Ectodermal cell (in vitro differentiated cells): ENCODE data around the gene PLEKHG3.

Experiments
- H3K27ac ChIP-seq: 2 replicates; pipeline ENCODE4 v1.7.0; 2013; ENCODE audit warnings: mild to moderate bottlenecking, low read depth, low read length; ENCODE audit not compliant: insufficient read depth, poor library complexity, severe bottlenecking
- H3K27me3 ChIP-seq: 2 replicates; pipeline ENCODE4 v1.7.0; 2013; ENCODE audit warnings: mild to moderate bottlenecking, low read length; ENCODE audit not compliant: insufficient read depth, control insufficient read depth, poor library complexity, severe bottlenecking
- H3K36me3 ChIP-seq: one replicate; pipeline ENCODE4 v1.7.0; 2013; ENCODE audit warnings: low read length; ENCODE audit not compliant: control insufficient read depth, insufficient read depth
- H3K4me1 ChIP-seq: one replicate; pipeline ENCODE4 v1.7.0; 2013; ENCODE audit warnings: low read length; ENCODE audit not compliant: control insufficient read depth, insufficient read depth
- H3K4me3 ChIP-seq: 2 replicates; pipeline ENCODE4 v1.7.0; 2013; ENCODE audit warnings: low read depth, low read length, control low read depth; ENCODE audit not compliant: insufficient read depth
- H3K9me3 ChIP-seq: 2 replicates; pipeline ENCODE4 v1.7.0; 2013; ENCODE audit warnings: mild to moderate bottlenecking, low read length, moderate library complexity; ENCODE audit not compliant: control insufficient read depth
- WGBS, 2 experiments: methylation state at CpG; one replicate each; pipeline ENCODE4 v1.1.7; 2013; ENCODE audit warnings: missing lambda C conversion rate in 2 of 2; 5-methylcytosine and 5-hydroxymethylcytosine counted together

The PLEKHG3 gene

GRCh38 chr14:64674829-64675228 lies 29.4 kb upstream of the PLEKHG3 start:
- no peak overlapping the region for H3K4me3 ChIP-seq
- H3K27me3 ChIP-seq: no peaks in the 10 kb centered on the region
- no peak overlapping the region for H3K27ac ChIP-seq
- no peaks in the 10 kb centered on the region for H3K9me3 ChIP-seq
- peaks cover 9% of the 10 kb centered on the region for H3K4me1 ChIP-seq
- H3K36me3 ChIP-seq: no peaks in the 10 kb centered on the region
- whole genome bisulfite sequencing, 2 experiments: 87 to 97% methylated on average over 10 of the region's 10 CpGs

GRCh38 chr14:64675312-64675711 lies 28.9 kb upstream of the PLEKHG3 start:
- WGBS, 2 experiments: 92 to 94% methylated on average over 3 of the region's 3 CpGs

DNA sequence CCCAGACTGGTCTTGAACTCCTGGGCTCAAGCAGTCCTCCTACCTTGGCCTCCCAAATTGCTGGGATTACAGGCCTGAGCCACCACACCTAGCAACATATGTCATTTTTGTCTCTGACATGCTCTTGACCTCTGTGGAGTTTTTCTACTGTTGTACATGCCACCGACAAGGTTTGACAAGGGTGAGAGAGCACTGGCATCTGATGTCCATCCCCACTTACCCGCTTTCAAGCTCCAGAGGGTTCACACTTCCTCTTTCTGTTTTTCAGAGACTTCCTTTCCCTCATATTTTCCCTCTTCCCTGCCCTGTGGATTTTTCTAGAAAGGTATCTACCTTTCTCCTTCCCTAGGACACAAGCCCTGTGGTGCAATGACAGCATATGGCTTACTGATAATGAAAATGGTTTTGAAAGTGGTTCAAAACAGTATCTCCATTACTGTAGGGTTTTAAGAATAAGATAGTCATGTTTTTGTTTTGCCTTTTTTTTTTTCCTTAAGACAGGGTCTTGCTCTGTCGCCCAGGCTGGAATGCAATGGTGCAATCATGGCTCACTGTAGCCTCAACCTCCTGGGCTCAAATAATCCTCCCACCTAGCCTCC lies 27.7 kb upstream of the PLEKHG3 start:
- no peak overlapping the region for H3K4me3 ChIP-seq
- H3K36me3 ChIP-seq: no peaks in the 10 kb centered on the region
- no peak overlapping the region for H3K27ac ChIP-seq
- H3K27me3 ChIP-seq: no peaks in the 10 kb centered on the region
- no peaks in the 10 kb centered on the region for H3K9me3 ChIP-seq
- peaks cover 16% of the 10 kb centered on the region for H3K4me1 ChIP-seq
- 94 to 95% methylated on average over 3 of the region's 3 CpGs for WGBS, 2 experiments

More at GRCh38 chr14:64675312-64675711, 28.9 kb upstream of the PLEKHG3 start:
- Histone ChIP-seq H3K4me1 (peaks cover 11% of the 10 kb centered on the region), H3K9me3 (no peaks in the 10 kb centered on the region), H3K27ac (no peak overlapping the region), H3K27me3 (no peaks in the 10 kb centered on the region), H3K4me3 (no peak overlapping the region), H3K36me3 (no peaks in the 10 kb centered on the region)

DNA sequence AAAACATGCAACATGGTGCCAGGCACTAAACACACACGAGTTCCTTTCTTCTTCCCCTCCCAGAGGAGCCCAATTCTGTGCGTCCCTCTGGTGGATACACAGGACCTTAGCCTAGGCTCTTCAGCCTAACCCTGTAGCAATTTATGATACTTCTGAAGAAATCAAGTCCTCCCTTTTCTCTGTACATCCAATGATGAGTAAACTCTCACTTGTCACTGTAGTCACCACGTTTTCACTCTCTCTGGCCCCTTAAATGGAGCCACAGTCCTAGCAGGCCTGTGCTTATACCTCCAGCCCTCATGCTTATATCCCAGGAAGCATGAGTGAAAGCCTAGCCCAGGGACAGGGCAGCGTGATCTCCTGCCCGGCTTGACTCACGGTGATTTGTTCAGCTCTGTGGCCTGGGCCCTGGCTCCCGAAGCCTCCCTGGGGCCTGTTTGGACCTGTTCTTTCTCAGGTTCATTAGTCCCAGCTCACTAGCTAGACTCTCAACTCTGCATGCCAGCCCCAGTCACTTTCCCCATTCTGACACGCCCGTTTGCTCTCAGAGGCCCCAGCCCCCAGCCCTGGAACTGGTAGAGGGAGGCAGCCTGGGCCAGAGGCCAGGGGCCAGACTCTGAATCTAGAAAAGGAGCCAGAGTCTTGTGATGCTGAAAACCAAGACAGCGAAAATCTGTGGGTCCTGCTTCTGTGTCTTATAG lies 24.1 kb upstream of the PLEKHG3 start:
- H3K36me3 ChIP-seq: no peaks in the 10 kb centered on the region
- H3K4me1 ChIP-seq: peaks cover 9% of the 10 kb centered on the region
- 85 to 87% methylated on average over 10 of the region's 10 CpGs for WGBS, 2 experiments
- no peak overlapping the region for H3K27ac ChIP-seq
- no peaks in the 10 kb centered on the region for H3K9me3 ChIP-seq
- no peak overlapping the region for H3K4me3 ChIP-seq
- no peaks in the 10 kb centered on the region for H3K27me3 ChIP-seq

DNA sequence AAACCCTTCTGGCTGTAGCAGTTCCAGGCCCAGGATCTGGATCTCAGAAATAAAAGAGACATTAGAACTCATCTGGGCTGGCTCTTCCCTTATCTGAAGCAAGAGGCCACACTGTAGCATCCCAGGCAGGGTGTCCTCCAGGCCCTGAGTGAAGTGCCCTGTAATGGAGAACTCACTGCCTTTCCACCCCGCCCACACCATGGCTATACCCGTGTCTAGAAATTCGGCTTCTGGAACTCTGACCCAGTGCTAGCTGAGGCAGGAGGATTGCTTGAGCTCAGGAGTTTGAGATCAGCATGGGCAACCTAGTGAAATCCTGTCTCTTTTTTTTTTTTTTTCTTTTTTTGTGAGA lies 23.5 kb upstream of the PLEKHG3 start:
- Histone ChIP-seq H3K36me3 (no peaks in the 10 kb centered on the region), H3K9me3 (no peaks in the 10 kb centered on the region), H3K4me1 (peaks cover 14% of the 10 kb centered on the region), H3K27me3 (no peaks in the 10 kb centered on the region), H3K27ac (no peak overlapping the region), H3K4me3 (no peak overlapping the region)
- 86 to 93% methylated on average over 3 of the region's 3 CpGs for WGBS, 2 experiments

DNA sequence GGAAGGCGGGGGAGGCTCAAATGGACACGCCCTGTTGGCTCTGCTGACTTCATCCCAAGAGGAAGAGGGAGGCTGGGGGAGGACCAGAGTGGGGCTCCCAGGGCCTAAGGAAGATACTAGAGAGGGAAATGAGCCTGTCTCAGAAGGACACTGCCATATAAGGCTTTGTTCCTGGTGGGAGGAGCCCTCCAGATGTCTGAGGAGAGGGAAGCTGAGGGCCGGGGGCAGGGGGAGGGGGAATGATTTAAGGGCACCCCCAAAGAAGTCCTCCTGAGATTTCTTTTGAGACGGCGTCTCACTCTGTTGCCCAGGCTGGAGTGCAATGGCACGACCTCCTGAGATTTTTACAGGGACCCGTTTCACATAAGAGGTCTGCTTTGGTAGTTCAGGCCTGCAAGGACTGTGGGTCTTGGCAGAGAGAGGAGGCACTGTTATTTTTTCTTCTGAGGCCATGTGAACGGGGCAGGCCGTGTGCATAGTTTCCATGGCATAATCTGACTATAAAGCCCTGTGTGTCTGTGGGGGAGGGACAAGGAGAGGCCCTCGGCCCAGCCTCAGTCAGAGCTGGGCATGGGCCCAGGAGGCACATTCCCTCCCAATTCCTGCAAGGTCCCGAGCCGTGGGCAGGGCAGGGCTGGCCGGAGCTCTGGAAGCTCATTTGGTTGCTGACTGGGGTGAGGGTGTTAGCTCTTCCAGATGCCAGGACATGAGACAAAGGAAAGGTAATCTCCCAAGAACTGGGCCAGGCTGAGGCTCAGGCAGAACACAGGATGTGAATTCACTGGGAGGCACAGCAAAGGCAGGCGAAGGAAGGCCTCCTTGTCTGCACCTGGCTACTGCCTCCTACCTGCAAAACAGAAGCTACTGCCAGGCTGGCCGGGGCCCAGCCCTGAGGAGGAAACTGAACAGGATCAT lies 22.2 kb upstream of the PLEKHG3 start:
- Histone ChIP-seq H3K36me3 (no peaks in the 10 kb centered on the region), H3K27ac (no peak overlapping the region), H3K9me3 (no peaks in the 10 kb centered on the region), H3K4me3 (no peak overlapping the region), H3K4me1 (peaks cover 21% of the 10 kb centered on the region), H3K27me3 (no peaks in the 10 kb centered on the region)
- 85 to 88% methylated on average over 15 of the region's 15 CpGs for WGBS, 2 experiments

- WGBS, 2 experiments: 95% methylated on average over 5 of the region's 5 CpGs
- no peak overlapping the region for H3K27ac ChIP-seq
- H3K4me3 ChIP-seq: no peak overlapping the region
- H3K9me3 ChIP-seq: no peaks in the 10 kb centered on the region
- peaks cover 21% of the 10 kb centered on the region for H3K4me1 ChIP-seq
- H3K36me3 ChIP-seq: no peaks in the 10 kb centered on the region
- H3K27me3 ChIP-seq: no peaks in the 10 kb centered on the region
These were observed 21.4 kb upstream of the PLEKHG3 start for GRCh38 chr14:64682843-64683242.

DNA sequence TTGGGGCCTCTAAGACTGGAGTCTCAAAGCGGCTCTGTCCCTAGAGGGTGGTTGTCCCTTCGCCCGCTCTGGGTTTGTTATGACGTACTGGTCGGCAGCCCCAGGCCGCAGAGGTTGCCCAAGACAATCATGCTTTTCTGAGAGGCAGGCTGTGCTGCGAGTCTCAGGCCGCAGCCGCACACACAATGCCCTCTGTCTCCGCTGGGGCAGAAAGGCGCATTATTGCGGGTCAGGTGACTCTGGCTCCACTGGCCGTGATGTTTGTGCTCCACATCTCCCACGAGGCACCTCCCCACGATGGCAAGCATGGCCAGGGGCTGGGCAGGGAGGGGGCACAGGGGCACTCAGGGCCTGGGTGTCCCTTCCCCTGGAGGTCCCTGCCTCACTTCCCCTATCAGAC lies 21.0 kb upstream of the PLEKHG3 start:
- 86 to 89% methylated on average over 15 of the region's 15 CpGs for WGBS, 2 experiments
- Histone ChIP-seq H3K27ac (no peak overlapping the region), H3K27me3 (no peaks in the 10 kb centered on the region), H3K36me3 (no peaks in the 10 kb centered on the region), H3K4me3 (no peak overlapping the region), H3K4me1 (peaks cover 21% of the 10 kb centered on the region), H3K9me3 (no peaks in the 10 kb centered on the region)

GRCh38 chr14:64684091-64684490 lies 20.1 kb upstream of the PLEKHG3 start:
- 86% methylated on average over 6 of the region's 6 CpGs for whole genome bisulfite sequencing, 2 experiments

More at GRCh38 chr14:64684091-64684490, 20.1 kb upstream of the PLEKHG3 start:
- no peaks in the 10 kb centered on the region for H3K9me3 ChIP-seq
- no peaks in the 10 kb centered on the region for H3K27me3 ChIP-seq
- peaks cover 21% of the 10 kb centered on the region for H3K4me1 ChIP-seq
- no peak overlapping the region for H3K4me3 ChIP-seq
- no peak overlapping the region for H3K27ac ChIP-seq
- no peaks in the 10 kb centered on the region for H3K36me3 ChIP-seq
